ENCODE data around the gene SPNS2. TPM values are rescaled to one million over a fixed set of nuclear protein-coding genes. Genes with fewer than 3 reads are reported as not detected.

Gene SPNS2
- total and polyA plus RNA-seq, 2 of the 8 experiments (the other 6 are each of a cell fraction or from before 2014, with no cell fraction given) = 1.2 to 1.5 TPM

- H3K79me2 ChIP-seq (ENCODE audit: control insufficient read depth in 1 of 2, insufficient read depth in 2 of 2, low read length in 2 of 2) = no peaks in the 10 kb centered on the region
- no peak overlapping the region for H2BK20ac ChIP-seq (ENCODE audit: low read length)
- no peak overlapping the region for H3K4me2 ChIP-seq (ENCODE audit: insufficient read depth in 1 of 2, low read depth in 2 of 2, low read length in 2 of 2)
- no peak overlapping the region for H3K4ac ChIP-seq (replicated peaks; ENCODE audit: insufficient read length, low read depth, low read length)
- no peak for FAIRE-seq
- no peak overlapping the region for H2AFZ ChIP-seq (ENCODE audit: low read length)
- H3K27ac ChIP-seq (ENCODE audit: low read depth, low read length) = no peak overlapping the region
- no peaks in the 10 kb centered on the region for H3K27me3 ChIP-seq (replicated peaks in 1 of 4; ENCODE audit: control insufficient read depth in 3 of 4, extremely low read depth in 1 of 4, insufficient read depth in 3 of 4, low read length in 3 of 4)
- no peak overlapping the region for H3K23ac ChIP-seq (ENCODE audit: insufficient read length)
- H2BK5ac ChIP-seq (ENCODE audit: low read depth, low read length) = no peak overlapping the region
- no peak overlapping the region for H2BK120ac ChIP-seq (replicated peaks; ENCODE audit: low read depth, low read length)
- H3K9me3 ChIP-seq (ENCODE audit: insufficient read depth in 2 of 2, low read depth in 1 of 2, low read length in 1 of 2) = no peaks in the 10 kb centered on the region
- H3K4me3 ChIP-seq (ENCODE audit: extremely low read depth in 1 of 4, insufficient read depth in 2 of 4, low read depth in 3 of 4, low read length in 4 of 4) = no peak overlapping the region
- no peak overlapping the region for H3K56ac ChIP-seq (replicated peaks; ENCODE audit: insufficient read length, low read depth, low read length)
- no peak overlapping the region for H3K18ac ChIP-seq (ENCODE audit: extremely low read depth, low read length)
- ChIA-PET POLR2A (ENCODE audit: partially characterized antibody) (interaction anchor here (0.6 kb wide), 1 partner anchor 68 kb away, joined by 3 read pairs; no protein-coding TSS in a partner anchor), CTCF (ENCODE audit: partially characterized antibody) (interaction anchor here (0.8 to 1.0 kb wide), 4 partner anchors 12 to 55 kb away, joined by 3 read pairs; no protein-coding TSS in a partner anchor)
- H2BK15ac ChIP-seq (ENCODE audit: low read length) = no peak overlapping the region
- H4K91ac ChIP-seq (replicated peaks; ENCODE audit: insufficient read length, low read length) = no peak overlapping the region
- no peaks in the 10 kb centered on the region for H3K23me2 ChIP-seq (ENCODE audit: low read depth, low read length)
- H2AK5ac ChIP-seq (ENCODE audit: low read depth, low read length) = no peak overlapping the region
- H3K14ac ChIP-seq (ENCODE audit: insufficient read length) = no peak overlapping the region
- H3K36me3 ChIP-seq (ENCODE audit: control insufficient read depth in 2 of 4, insufficient read depth in 4 of 4, low read length in 3 of 4) = no peaks in the 10 kb centered on the region
- peaks cover 0 to 10% (median 5%) of the 10 kb centered on the region in 4 experiments; a peak in 4 of 7 replicates for H3K4me1 ChIP-seq (replicated peaks in 1 of 4; ENCODE audit: control insufficient read depth in 3 of 4, insufficient read depth in 4 of 4, low read length in 3 of 4)
- no peaks in the 10 kb centered on the region for H3K79me1 ChIP-seq (ENCODE audit: low read depth, low read length)
- H3K9ac ChIP-seq (replicated peaks in 1 of 4; ENCODE audit: extremely low read depth in 1 of 4, low read depth in 3 of 4, low read length in 3 of 4) = no peak overlapping the region
- 91% methylated on average over 14 of the region's 14 CpGs; no CpG with 5 or more reads in 1 of the 2 experiments for WGBS, 2 experiments (ENCODE audit: extremely low coverage in 1 of 2, insufficient coverage in 1 of 2, insufficient read length in 1 of 2, insufficient replicate concordance in 2 of 2, low coverage in 1 of 2, low lambda C conversion rate in 2 of 2, missing lambda C conversion rate in 1 of 2)
- no peak for DNase-seq (ENCODE audit: low read depth in 1 of 2, low spot score in 2 of 2)
- H4K5ac ChIP-seq (ENCODE audit: insufficient read length, low read depth, low read length) = no peak overlapping the region
- no peaks in the 10 kb centered on the region for H4K20me1 ChIP-seq (replicated peaks in 1 of 2; ENCODE audit: control insufficient read depth in 1 of 2, insufficient read depth in 2 of 2, low read length in 2 of 2)
- H2BK12ac ChIP-seq (ENCODE audit: low read depth, low read length) = no peak overlapping the region
- H4K8ac ChIP-seq (ENCODE audit: extremely low read depth, insufficient read depth, low read length) = no peak overlapping the region
- TF ChIP-seq SP1 (IDR thresholded peaks at IDR 0.05; ENCODE audit: low read depth, low read length) = no peak
- no peak for TF ChIP-seq CHD2 (IDR thresholded peaks at IDR 0.05; ENCODE audit: low read length)
- TF ChIP-seq MAX (IDR thresholded peaks at IDR 0.05) = no peak
- TF ChIP-seq CHD1 (IDR thresholded peaks at IDR 0.05; ENCODE audit: low read depth, low read length) = no peak
- no peak for TF ChIP-seq RBBP5 (IDR thresholded peaks at IDR 0.05; ENCODE audit: borderline replicate concordance, low read depth, low read length)
- TF ChIP-seq EP300 (IDR thresholded peaks at IDR 0.05; ENCODE audit: borderline replicate concordance in 1 of 2, low read depth in 2 of 2, low read length in 2 of 2) = no peak
- no peak for TF ChIP-seq JUN (IDR thresholded peaks at IDR 0.05; ENCODE audit: low read depth, low read length)
- TF ChIP-seq BACH1 (IDR thresholded peaks at IDR 0.05; ENCODE audit: low read length) = no peak
- TF ChIP-seq SIX5 (IDR thresholded peaks at IDR 0.05; ENCODE audit: low read depth, low read length) = no peak
- TF ChIP-seq SRF (IDR thresholded peaks at IDR 0.05; ENCODE audit: low read depth, low read length) = no peak
- no peak for TF ChIP-seq RFX5 (IDR thresholded peaks at IDR 0.05; ENCODE audit: borderline replicate concordance, low read depth, low read length)
- TF ChIP-seq CTBP2 (IDR thresholded peaks at IDR 0.05; ENCODE audit: borderline replicate concordance, insufficient read depth, insufficient read length, low read length) = no peak
- TF ChIP-seq HDAC2 (IDR thresholded peaks at IDR 0.05; ENCODE audit: borderline replicate concordance in 1 of 2, low read depth in 2 of 2, low read length in 2 of 2) = no peak
- TF ChIP-seq TAF1 (IDR thresholded peaks at IDR 0.05; ENCODE audit: low read depth, low read length) = no peak
- TF ChIP-seq SP4 (IDR thresholded peaks at IDR 0.05; ENCODE audit: low read length) = no peak
Measured at GRCh38 chr17:4476017-4476416, 22.7 kb upstream of the SPNS2 start.
